Measurements from ENCODE around the gene CCDC63.
"Not testable (repeated sequence)": the region's sequence is repeated elsewhere in the genome, so short reads cannot be mapped to it uniquely, and the experiment has no call there.

Gene CCDC63

GRCh38 chr12:110927546-110927945 is 80.8 kb downstream of the CCDC63 start:
- no peak for DNase-seq

- DNase-seq: no peak
These were observed 81.9 kb downstream of the CCDC63 start for GRCh38 chr12:110928700-110929099.

- no peak for DNase-seq
These were observed 83.0 kb downstream of the CCDC63 start for GRCh38 chr12:110929818-110930217.

GRCh38 chr12:110930348-110931314 is 83.8 kb downstream of the CCDC63 start:
- no peak for DNase-seq

- no peak for DNase-seq
These were observed 84.5 kb downstream of the CCDC63 start for GRCh38 chr12:110931315-110931728.

- DNase-seq: no peak
These were observed 85.3 kb downstream of the CCDC63 start for GRCh38 chr12:110932046-110932445.

- no peak for DNase-seq
These were observed 86.7 kb downstream of the CCDC63 start for GRCh38 chr12:110933326-110933974.

- no peak for DNase-seq
These were observed 87.5 kb downstream of the CCDC63 start for GRCh38 chr12:110934093-110934852.

- DNase-seq: no peak
These were observed 88.8 kb downstream of the CCDC63 start for GRCh38 chr12:110935588-110935987.

- no peak for DNase-seq
These were observed 89.7 kb downstream of the CCDC63 start for GRCh38 chr12:110936367-110937103.

GRCh38 chr12:110937104-110937641 is 90.4 kb downstream of the CCDC63 start:
- DNase-seq: peak; percentile 47

- DNase-seq: no peak
These were observed 93.5 kb downstream of the CCDC63 start for GRCh38 chr12:110940296-110940695.

GRCh38 chr12:110940933-110941332 is 94.1 kb downstream of the CCDC63 start:
- no peak for DNase-seq

- no peak for DNase-seq
These were observed 94.6 kb downstream of the CCDC63 start for GRCh38 chr12:110941391-110941790.

- no peak for DNase-seq
These were observed 96.6 kb downstream of the CCDC63 start for GRCh38 chr12:110943373-110943772.

- no peak for DNase-seq
These were observed 101.3 kb downstream of the CCDC63 start for GRCh38 chr12:110948041-110948440.

GRCh38 chr12:110950466-110950865 is 103.7 kb downstream of the CCDC63 start:
- not testable (repeated sequence) for DNase-seq

- DNase-seq: not testable (repeated sequence)
These were observed 104.1 kb downstream of the CCDC63 start for GRCh38 chr12:110950867-110951266.
